OCI-LY7 (cell line): ENCODE measurements around the gene RCSD1.

ENCODE experiments used
- EZH2phosphoT487 ChIP-seq: fragments of 200-600 bp; sonication (generic); IDR thresholded peaks from 2 replicates; pipeline ENCODE4 v1.6.1; 2018; ENCODE audit warnings: low read depth, borderline replicate concordance, mild to moderate bottlenecking, mixed run types, antibody characterized with exemption, low read length, moderate library complexity, mixed read lengths
- TF ChIP-seq, protein P1 (sequence below): fragments of 200-600 bp; sonication (generic); conservative IDR thresholded peaks from 2 replicates; pipeline ENCODE4 v1.5.1; 2014; ENCODE audit warnings: mild to moderate bottlenecking, antibody characterized with exemption, low read length, moderate library complexity, mixed read lengths

DNA sequence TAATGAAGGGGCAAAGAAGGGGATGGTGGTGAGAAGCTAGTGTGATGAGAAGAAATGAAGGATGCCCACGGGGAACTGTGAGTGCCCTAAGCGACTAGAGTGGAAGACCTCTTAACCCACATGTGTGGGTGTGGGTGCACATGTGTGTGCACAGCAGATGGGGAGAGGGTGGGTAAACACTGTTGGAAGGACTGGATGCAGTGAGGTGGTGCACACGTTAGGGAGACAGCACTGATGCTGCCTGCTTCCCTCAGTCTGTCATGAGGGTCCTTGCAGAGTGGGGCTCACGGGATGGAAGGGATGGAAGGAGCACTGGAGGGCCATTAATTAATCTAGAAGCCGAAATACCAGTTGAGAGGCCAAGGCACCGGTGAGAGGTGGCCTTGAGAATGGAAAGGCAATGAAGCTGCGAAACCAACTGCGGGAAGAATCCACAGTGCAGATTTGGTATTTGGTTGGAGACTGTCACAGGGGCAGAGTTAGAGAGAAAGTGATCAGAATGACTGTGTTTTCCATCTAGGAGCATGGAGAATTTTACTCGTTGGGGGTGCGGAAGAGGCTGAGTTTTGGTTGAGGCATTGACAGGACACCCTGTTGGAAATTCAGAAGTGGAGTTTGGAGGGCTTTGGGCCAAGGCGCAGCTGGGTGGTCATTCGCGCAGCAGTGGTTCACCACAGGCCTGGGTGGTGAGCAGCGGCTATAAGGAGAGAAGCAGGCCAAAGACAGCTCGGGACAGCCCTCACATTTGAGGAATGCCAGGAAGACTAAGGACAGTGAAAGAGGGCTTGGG, 15.8 kb downstream of the RCSD1 start:
- TF ChIP-seq, protein P1, sequence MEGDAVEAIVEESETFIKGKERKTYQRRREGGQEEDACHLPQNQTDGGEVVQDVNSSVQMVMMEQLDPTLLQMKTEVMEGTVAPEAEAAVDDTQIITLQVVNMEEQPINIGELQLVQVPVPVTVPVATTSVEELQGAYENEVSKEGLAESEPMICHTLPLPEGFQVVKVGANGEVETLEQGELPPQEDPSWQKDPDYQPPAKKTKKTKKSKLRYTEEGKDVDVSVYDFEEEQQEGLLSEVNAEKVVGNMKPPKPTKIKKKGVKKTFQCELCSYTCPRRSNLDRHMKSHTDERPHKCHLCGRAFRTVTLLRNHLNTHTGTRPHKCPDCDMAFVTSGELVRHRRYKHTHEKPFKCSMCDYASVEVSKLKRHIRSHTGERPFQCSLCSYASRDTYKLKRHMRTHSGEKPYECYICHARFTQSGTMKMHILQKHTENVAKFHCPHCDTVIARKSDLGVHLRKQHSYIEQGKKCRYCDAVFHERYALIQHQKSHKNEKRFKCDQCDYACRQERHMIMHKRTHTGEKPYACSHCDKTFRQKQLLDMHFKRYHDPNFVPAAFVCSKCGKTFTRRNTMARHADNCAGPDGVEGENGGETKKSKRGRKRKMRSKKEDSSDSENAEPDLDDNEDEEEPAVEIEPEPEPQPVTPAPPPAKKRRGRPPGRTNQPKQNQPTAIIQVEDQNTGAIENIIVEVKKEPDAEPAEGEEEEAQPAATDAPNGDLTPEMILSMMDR: no peak
- TF ChIP-seq EZH2phosphoT487: no peak
